ENCODE measurements around the gene ITGB5. TPM values are rescaled to one million over a fixed set of nuclear protein-coding genes. Genes with fewer than 3 reads are reported as not detected.

Gene ITGB5
- total and polyA plus RNA-seq, 4 donors: 16.9 to 66.6 (median 48.0) TPM

GRCh38 chr3:124903896-124904834 is 17.0 kb upstream of the ITGB5 start:
- TF ChIP-seq SP1 (IDR thresholded peaks at IDR 0.05) (no peak), YY1 (IDR thresholded peaks at IDR 0.05) (no peak), CTCF (IDR thresholded peaks at IDR 0.05; ENCODE audit: low read depth, low read length, missing input control) (no peak)
- H3K4me1 ChIP-seq (ENCODE audit: control insufficient read depth in 4 of 4, insufficient read depth in 4 of 4, low read length in 3 of 4): peaks cover 0 to 4% (median 3%) of the 10 kb centered on the region in 4 donors
- no peaks in the 10 kb centered on the region for H3K36me3 ChIP-seq (ENCODE audit: control insufficient read depth in 4 of 4, insufficient read depth in 3 of 4, low read depth in 1 of 4, low read length in 3 of 4)
- no peak overlapping the region for H3K9ac ChIP-seq (ENCODE audit: low read depth in 1 of 2, low read length in 2 of 2)
- H3K9me3 ChIP-seq (ENCODE audit: control insufficient read depth in 4 of 4, low read length in 3 of 4): no peaks in the 10 kb centered on the region
- H3K4me3 ChIP-seq (ENCODE audit: low read depth in 1 of 3, low read length in 3 of 3): no peak overlapping the region
- H3K27ac ChIP-seq (ENCODE audit: low read depth in 1 of 2, low read length in 2 of 2): no peak overlapping the region
- no peak for DNase-seq (ENCODE audit: low spot score)
- WGBS: 84% methylated on average over 1 of the region's 1 CpG
- no peaks in the 10 kb centered on the region for H3K27me3 ChIP-seq (ENCODE audit: control insufficient read depth in 4 of 4, insufficient read depth in 4 of 4, low read length in 3 of 4)

GRCh38 chr3:124896824-124897526 is 9.8 kb upstream of the ITGB5 start:
- 98% methylated on average over 1 of the region's 1 CpG for WGBS
- Histone ChIP-seq H3K36me3 (ENCODE audit: control insufficient read depth in 4 of 4, insufficient read depth in 3 of 4, low read depth in 1 of 4, low read length in 3 of 4) (no peaks in the 10 kb centered on the region), H3K9ac (ENCODE audit: low read depth in 1 of 2, low read length in 2 of 2) (no peak overlapping the region), H3K27me3 (ENCODE audit: control insufficient read depth in 4 of 4, insufficient read depth in 4 of 4, low read length in 3 of 4) (no peaks in the 10 kb centered on the region), H3K27ac (ENCODE audit: low read depth in 1 of 2, low read length in 2 of 2) (no peak overlapping the region), H3K9me3 (ENCODE audit: control insufficient read depth in 4 of 4, low read length in 3 of 4) (no peaks in the 10 kb centered on the region), H3K4me3 (ENCODE audit: low read depth in 1 of 3, low read length in 3 of 3) (no peak overlapping the region), H3K4me1 (ENCODE audit: control insufficient read depth in 4 of 4, insufficient read depth in 4 of 4, low read length in 3 of 4) (peaks cover 0 to 7% (median 3%) of the 10 kb centered on the region in 4 donors)
- DNase-seq (ENCODE audit: low spot score): no peak
- TF ChIP-seq TAF1 (conservative IDR thresholded peaks at IDR 0.05) (no peak), GABPA (IDR thresholded peaks at IDR 0.05 in 1 of 2, conservative IDR thresholded peaks at IDR 0.05 in 1 of 2) (no peak), HNF4A (conservative IDR thresholded peaks at IDR 0.05) (no peak), EGR1 (IDR thresholded peaks at IDR 0.05; ENCODE audit: low read depth in 2 of 2) (no peak), ATF3 (IDR thresholded peaks at IDR 0.05) (no peak), HNF4G (IDR thresholded peaks at IDR 0.05) (no peak), SP1 (IDR thresholded peaks at IDR 0.05) (no peak), RXRA (IDR thresholded peaks at IDR 0.05) (no peak), FOXA2 (IDR thresholded peaks at IDR 0.05) (no peak), YY1 (IDR thresholded peaks at IDR 0.05) (no peak), REST (IDR thresholded peaks at IDR 0.05) (no peak), CTCF (IDR thresholded peaks at IDR 0.05; ENCODE audit: low read depth, low read length, missing input control) (no peak)

Measured in liver (tissue), 9 donors.